ENCODE results near the gene ACTR2.
A peak's percentile ranks its signal among the peaks of the same experiment; 100 is the strongest.

ACTR2 gene

DNA sequence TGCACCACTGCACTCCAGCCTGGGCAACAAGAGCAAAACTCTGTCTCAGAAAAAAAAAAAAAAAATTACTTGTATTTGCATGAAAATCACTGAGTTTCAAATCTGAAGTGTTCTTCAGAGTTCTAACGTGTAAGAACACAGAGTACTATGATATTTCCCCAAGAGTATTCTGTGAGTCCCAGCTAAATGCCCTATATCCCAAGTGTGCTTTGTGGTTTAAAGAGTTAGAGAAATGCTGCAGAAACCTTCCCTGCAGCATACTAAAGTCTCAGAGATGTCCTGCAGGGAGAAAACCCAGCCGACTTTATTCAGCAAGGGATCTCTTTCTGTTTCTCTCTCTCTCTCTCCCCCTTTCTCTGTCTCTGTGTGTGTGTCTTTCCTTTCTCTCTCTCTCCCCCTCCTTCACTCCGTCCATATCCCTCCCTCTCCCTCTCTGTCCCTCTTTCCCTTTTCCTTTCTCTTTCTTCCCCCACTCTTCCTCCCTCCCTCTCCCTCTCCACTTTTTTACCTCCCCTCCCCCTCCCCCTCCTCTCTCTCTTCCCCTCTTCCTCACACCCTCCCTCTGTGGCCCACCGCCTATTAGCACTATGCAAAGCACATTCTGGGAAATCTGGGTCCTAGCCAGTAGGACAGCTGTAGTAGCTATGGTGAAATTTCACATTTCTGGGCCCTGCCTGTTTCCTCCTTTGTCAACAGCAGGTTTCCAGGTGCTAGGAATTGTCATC lies 54.2 kb downstream of the ACTR2 start:
- peak; percentile 51 for DNase-seq

DNA sequence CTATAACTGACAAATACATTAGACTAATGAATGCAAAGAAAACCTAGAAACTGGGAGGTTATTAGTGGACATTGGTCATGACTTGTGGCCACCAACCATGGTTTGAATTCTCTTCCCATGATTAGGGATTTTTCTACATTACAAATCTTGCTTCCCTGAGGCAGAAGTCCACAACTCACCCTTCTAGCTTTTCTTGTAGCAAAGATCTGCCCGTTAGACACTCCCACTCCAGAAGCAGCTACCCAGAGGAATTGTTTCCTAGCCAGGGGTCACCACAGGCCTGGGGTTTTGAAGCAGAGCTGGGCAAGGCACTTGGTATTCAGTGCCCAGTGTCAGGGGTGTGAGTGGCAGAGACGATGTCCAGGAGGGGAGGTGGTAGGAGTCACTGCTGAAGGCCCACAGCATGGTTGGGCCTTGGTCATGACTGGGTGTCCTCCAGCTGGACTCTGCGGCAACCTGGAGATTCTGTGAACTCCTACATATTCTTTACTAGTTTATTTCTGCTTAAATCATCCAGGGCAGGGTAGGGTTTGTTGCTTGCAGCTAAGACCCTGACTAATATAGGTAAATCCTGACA lies 54.9 kb downstream of the ACTR2 start:
- no peak for DNase-seq

DNA sequence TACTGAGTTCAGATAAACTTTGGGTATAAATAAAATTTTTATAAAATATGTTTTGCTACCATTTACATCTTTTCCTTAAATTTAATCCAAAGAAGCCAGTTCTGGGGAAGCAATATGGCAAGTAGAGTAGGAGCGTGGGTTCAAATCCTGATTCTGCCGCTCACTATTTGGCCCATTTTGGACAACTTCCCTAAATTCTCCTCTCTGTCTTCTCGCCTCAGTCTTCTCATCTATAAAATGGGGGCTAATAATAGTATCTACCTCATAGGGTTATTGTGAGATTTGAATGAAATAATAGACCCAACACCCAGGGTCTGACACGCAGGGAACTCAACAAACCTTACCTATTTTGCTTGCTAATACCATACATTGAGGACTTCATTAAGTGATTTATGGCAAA lies 59.7 kb downstream of the ACTR2 start:
- DNase-seq = no peak

DNA sequence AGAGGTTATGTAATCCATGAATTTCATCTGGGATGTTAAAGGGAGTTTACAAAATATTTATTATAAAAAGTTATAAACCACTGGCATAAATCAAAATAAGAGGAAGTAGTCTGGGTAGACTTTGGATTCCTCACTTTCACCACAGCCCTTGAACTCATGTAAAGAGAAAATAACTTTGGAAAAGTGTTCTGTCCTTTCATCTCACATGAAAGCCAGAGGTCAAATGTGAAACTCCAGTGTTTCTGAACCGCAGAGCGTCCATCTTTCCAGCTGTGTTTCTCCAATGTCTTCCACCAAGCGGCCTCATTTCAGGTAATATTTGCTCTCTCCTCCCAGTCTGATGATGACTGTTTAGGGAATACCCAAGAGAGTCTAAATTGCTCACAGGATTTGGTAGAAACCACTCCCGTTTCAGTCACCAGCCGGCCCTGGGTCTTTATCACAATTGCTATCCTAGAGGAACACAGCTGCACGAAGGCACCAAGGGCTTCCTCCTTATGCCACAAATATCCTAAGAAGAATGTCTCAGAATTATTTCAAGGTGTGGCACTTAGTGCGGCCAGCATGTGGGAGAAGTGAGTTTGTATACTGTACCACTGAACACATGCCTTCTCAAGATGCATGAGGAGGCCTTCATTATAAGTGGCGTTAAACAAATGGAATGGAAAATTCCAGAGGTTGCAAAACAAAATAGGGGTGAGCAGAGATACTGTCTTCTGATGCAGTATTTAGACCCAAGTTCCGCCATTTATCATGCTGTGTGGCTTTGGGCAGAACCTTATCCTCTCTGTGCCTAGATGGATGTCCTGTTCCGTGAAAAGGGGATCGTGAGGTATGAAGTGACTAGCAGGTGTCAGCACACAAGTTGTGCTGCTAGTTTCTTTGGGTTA lies 63.8 kb downstream of the ACTR2 start:
- DNase-seq = no peak

DNA sequence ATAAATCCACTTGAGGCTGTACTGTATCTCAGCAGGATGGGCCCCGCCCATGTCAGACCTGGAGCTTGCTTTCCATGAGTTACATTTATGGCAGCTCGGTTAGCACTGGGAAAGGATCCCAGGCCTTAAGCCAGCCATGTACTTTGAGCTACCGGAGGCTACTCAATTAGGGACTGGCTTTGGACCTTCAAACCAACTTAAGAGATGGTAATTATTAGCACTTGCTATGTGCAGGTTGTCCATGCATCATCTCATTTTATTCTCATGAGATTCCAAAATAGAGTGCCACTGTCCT lies 64.4 kb downstream of the ACTR2 start:
- DNase-seq = no peak

DNA sequence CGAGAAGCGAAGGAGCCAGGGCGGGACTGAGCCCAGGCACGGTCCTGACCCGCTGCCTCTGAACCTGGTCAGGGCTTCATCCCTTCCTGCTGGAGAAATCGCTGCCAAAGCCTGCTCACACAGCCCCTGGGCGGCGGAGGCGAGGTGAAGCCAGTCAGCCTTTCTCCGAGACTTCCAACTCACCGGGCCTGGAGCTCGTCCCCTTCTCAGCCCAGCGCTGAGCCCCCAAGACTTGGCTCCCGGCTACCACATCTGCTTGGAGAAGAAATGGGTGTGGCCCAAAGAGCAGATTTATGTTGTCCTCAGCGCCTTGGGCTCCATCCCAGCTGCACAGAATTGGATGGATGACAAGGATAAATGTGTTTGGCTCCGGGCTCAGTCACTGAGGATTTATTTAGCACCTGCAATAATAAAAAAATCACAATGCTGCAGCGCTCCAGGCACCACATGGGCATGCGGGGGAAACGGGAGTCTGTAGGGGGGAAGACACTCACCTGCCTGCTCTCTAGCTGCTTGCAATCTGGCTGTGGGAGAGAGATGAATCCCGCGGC lies 64.9 kb downstream of the ACTR2 start:
- no peak for DNase-seq

DNA sequence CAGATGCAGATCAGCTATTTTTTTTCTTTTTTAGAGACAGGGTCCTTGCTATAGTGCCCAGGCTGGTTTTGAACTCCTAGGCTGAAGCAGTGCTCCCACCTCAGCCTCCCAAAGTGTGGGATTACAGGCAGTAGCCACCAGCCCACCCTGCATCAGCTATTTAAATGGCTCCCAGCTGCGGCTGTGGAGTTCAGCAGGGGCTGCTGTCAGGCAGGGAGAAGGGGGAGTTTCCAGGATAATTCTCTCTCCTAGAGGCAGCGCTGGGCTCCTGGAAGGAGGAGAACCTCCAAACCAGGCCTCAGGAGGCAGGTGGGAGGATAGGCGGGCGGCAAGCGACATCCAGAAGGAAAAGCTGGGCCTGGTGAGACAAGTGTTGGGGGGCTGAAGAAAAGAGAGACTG lies 65.7 kb downstream of the ACTR2 start:
- no peak for DNase-seq

DNA sequence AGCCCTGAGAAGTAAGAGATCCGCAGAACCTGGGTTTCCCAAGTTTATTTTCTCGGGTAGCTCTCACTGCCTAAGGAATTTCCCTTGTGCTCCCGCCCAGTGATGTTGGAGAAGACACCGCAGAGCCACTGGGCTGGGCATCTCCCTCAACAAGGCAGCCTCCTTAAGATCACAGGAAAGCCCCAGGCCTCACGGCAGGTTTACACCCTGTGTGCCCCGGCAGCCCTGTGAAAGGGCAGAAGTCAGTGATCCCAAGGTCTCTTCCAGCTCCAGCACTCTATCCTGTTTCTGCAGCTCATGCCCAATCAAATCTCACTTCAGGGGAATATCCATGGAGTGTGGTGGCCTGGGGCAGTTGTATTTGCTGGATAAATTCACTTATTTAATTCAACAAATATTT lies 66.5 kb downstream of the ACTR2 start:
- no peak for DNase-seq

DNA sequence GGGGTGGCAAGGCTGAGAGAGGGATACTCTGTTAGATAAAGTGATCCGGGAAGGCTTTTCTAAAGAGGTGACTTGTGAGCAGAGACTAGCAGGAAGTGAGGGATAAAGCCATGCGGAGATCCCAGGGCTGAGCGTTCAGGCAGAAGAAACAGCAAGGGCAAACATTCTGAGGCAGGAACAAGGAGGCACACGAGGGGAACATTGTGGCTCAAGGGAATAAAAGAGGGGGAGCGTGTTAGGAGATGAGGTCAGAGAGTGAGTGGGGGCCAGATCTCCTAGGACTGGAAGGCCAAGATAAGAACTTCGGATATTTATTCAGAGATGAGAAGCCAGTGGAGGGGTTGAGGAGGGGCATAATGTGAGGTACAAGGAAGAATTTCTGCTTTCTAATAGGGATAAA lies 67.1 kb downstream of the ACTR2 start:
- no peak for DNase-seq

DNA sequence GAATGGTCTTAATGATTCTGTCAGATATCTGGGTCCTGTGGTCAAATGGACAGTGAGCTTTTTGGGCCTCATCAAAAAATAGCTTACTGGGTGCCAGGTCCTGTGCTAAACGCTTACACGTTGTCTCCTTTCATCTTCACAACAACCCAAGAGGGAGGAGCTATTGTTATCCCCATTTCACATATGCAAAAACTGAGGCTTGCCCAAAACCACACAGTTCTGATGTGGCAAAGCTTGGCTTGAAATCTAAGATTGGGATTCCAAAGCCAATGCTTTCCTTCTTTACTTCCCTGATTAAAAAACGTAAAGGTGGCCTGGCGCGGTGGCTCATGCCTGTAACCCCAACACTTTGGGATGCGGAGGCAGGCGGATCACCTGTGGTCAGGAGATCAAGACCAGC lies 69.3 kb downstream of the ACTR2 start:
- DNase-seq = no peak

DNA sequence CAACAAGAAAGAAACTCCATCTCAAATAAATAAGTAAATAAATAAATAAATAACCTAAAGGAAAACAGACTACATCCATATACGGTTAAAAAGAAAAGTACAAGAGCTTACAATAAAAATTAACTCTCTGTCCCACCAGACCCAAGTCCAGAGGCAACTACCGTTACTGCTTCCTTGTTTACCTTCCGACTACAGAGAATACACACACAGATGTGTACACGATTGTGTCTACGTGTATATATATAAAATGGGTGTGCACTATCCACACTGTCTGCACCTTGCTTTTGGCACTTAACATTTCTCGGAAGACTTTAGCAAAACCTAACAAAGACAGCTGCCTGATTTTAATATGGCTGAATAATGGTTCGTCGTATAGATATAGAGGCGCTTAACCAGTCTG lies 69.9 kb downstream of the ACTR2 start:
- DNase-seq = no peak

DNA sequence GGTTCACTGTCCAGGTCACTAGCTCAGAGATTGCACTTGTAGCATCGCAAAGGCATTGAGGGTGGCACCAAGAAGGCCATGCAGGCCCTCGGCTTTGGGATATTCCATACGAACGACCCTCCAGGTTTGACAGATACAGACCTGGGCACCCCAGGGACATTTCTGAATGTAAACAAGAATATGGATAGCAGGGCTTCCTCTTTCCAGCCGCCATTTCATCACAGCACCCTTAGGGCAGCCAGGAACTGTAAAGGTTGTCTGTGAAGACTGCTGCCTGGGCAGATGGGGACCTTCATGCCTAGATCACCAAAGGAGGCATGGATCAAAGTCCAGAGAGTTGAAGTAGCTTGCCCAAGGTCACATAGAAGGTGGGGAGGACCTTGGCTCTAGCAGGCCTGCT lies 70.5 kb downstream of the ACTR2 start:
- no peak for DNase-seq

DNA sequence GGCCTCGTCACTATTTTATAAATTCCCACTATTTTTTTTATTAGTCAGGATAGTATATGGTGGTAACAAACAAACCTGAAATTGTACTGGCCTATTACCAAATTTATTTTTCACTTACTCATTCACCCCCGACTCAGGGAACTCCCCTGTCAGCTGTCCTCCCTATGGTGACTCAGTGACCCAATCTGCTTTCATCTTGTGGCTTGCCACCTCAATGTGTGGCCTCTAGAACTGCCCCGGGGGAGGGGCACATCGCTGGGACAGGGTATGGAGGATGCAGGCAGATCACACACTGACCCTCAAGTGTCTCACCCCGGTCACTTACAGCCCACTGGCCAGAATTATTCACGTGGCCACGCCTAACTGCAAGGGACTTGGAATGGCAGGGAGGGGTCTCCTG lies 71.6 kb downstream of the ACTR2 start:
- no peak for DNase-seq

DNA sequence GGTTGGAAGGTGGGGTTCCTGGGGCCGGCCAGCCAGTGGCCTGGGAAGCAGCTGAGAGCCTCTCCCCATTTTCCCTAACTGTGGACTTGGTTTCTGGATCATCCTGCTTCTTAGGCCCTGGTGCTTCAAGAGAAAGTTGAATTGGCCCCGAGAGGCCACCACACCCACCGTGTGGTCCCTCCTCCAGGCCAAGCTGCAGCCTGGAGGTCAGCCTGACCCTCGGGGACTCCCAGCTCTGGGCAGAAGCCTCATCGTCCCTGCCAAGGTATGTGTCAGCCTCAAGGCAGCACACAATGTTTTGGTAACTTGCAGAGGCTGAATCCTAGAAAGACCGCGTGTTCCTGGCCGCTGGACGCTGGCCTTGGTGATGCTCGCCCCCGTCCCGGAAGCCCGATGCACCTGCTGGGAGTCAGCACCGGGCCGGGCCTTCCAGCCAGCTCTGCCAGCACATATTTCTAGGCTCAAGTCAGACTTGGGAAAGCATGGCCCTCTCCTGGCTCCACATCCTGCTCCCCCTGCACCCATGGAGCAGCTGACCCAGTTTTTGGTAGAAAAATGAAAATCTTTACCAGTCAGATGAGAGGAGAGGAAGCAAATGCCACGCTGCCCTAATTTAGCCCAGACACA lies 72.6 kb downstream of the ACTR2 start:
- no peak for DNase-seq

DNA sequence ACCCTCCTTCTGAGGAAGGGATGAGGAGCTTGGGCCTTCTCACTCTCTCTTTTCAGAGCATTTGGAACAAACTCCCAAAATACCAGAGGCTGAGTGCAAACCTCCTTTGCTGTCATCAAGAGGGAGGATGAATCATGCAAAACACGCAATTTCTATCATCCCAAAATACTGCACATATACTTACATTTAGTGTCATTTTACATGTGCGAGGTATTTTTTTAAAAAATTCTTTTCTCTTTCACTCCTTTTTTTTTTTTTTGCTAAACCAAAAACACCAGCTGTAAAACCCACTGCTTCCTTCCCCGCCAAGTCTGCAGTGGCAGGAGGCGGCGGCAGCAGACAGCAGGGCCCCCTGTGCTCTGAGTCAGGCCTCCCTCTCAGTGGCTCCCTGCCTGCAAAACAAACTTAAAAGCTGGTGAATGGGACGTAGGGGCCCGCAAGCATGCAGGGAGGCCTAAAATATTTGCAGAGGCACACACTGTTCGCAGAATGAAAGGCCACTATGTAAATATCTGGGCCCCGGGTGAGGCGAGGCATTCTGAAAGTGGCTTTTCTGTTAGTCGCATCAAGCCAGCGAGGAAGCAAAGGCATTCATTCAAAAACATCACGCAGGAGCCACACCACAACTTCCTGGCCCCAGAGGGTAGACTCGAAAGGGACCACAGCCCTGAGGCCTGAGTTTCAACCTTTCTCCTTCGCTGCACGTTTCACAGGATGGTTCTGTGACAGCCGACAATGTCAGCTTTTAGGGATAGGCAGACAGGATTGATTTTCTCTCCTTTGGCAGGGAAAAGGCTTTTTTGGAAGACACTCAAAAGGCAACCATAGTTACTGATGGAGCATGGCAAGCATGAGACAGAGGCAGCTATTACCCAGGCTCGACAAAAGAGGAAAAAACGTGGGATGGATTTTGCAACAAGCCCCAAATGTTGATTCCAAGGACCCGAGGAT lies 73.4 kb downstream of the ACTR2 start:
- no peak for DNase-seq

DNA sequence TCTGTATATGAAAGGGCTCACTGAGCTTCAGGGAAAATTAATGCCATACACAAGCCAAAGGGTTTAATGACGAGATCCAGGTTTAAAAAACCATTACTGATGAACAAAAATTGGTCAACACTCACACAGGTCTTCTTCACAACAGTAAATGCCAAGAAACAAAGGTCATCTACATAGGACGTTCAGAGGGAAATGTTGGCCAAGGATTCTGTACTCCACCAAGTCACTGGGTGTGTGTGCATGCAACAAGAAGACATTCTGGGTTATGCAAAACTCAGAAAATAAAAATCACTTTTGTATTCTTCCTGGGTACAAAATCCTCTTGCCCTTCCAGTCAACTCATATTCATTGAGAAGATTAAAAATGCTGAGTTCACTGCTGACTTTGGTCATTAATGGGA lies 78.3 kb downstream of the ACTR2 start:
- DNase-seq = no peak

DNA sequence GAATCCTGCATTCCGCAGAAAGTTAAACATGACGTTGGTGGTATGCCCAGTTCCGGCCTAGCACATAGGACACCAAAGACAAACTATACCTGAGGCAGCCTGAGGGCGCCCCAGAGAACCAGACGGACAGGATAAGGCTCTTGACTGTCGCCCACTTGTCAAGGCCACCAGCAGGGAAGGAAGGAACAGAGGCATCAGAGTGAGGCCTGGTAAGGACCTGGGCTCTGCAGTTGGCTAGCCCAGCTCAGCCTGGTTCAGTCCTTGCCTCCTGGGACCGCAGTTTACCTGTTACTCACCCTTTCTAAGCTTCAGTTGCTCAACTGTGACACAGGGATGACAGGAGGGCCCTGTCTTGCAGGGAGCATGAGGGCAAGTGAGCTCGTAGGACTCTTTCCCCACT lies 82.1 kb downstream of the ACTR2 start:
- DNase-seq = no peak

DNA sequence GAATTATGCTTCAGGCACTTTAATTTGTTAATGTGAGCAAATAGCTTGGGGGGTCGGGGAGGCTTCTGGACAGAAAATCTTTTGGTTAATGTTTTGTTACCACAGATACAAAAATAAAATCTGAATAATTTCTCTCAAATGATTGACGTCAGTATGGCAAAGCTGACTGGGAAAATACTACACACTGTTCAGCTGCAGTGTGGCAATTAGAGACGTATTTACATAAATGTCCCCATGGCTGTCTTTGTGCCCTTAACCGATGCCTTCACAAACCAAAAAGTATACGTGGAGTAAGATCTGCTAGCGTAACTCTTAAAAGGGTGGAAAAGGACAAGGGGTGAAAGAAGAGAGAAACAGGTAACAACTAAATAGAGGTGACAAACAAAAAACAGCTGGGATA lies 83.4 kb downstream of the ACTR2 start:
- DNase-seq = no peak

DNA sequence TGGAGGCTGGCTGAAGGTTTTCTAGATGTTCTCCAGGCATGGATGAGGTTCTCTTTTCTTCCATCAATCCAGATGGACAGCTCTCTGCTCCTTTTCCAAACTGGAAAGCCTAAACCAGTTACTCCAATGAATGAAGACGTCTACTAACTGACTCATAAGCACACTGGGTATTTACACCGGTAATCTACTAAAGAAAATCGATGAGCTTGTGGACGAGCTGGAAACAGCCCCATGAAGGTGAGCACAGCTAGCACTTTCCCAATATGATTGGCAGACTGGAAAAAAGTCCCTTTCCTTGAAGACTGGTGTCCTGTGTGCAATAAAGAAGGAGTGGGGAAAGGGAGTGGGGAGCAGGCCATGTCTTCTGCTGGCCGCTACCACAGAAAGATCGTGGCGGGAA lies 84.0 kb downstream of the ACTR2 start:
- no peak for DNase-seq

DNA sequence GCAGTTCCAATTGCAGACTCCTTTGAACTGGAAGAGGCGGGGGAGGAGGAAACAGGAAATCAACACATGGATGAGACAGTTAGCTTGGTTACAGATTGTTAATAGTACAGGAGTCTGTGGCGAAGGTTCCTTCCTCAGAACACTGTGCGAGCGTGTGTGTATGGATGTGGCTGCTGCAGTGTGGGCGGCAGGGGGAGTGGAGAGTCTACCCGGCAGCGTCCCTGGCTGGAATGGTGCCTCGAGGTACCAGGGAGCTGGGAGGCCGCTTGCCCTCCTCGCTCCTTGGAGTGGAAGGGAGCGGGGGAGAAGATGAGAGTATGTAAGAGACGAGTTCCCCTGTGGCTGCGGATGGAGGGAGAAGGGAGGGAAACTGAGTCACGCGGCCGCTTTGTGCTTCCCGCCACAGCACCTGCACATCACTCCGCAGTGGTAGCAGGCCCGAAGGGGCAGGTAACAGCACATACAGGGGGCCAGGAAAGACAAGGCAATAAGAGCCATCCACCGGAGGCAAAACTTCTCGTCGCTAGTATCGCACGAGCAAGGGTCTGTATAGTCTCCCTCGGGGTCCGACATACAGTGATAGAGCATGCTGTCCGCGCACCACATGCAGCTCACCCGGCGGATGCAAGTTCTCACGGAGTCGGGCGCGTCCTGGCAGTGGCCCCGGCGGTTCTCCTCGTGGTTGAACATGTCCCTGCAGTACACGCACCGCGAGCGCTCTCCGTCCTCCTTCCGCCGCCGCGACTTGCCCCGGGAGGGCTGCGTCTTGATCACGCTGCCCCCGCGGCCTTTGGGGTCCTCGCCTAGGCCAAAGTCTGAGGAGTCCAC lies 85.7 kb downstream of the ACTR2 start:
- DNase-seq = no peak

DNA sequence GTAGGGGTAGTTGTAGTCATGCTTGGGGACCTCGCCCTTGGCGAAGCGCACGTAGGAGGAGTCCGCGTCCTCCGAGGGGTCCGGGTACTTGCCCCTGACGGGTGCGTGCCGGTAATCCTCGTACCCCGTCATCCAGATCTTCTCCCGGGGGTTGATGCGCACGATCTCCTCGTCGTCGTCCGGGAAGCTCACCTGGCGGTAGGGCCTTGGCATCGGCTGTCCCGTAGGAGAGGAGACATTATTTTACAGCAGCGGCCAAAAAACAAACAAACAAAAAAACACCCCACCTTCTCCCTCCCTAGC lies 86.3 kb downstream of the ACTR2 start:
- DNase-seq = no peak
